Endothelial cell of umbilical vein (primary cell): ENCODE measurements around the gene QTRT2. TPM values are rescaled to one million over a fixed set of nuclear protein-coding genes. Genes with fewer than 3 reads are reported as not detected.

Source experiments
- BruUV-seq: library from RNA; stranded (reverse); fragments of 400-500 nt; replicated peaks from 2 replicates; lab custom pipeline; 2021; lab: Mats Ljungman, UMichigan
- CTCF ChIA-PET: fragments of 300-600, 350-600 bp; sonication (Branson Sonifier 250); formaldehyde crosslinking; loops from one replicate; lab custom pipeline; 2021; ENCODE audit warnings: antibody characterized with exemption, inconsistent platforms; lab: Charles Lee
- POLR2A ChIA-PET: fragments of 300-600, 350-600 bp; sonication (Branson Sonifier 250); formaldehyde crosslinking; loops from one replicate; lab custom pipeline; 2021; ENCODE audit warnings: antibody characterized with exemption, inconsistent platforms; lab: Charles Lee
- DNase-seq: peaks from one replicate; pipeline ENCODE4 v3.0.0-alpha.2; 2011; ENCODE audit warnings: low read depth, low spot score
- FAIRE-seq: peaks from 2 replicates; lab custom pipeline; 2011; peaks lifted over from hg19 to GRCh38; lab: Jason Lieb, UNC
- H2AFZ ChIP-seq: 2 replicates; pipeline ENCODE4 v1.6.0; 2012; ENCODE audit warnings: low read depth, low read length, control low read depth, inconsistent platforms
- H3K27ac ChIP-seq: 2 replicates; pipeline ENCODE4 v1.5.1; 2011; ENCODE audit warnings: low read depth, mild to moderate bottlenecking, control low read depth, low read length, moderate library complexity; ENCODE audit not compliant: insufficient read depth
- H3K27me3 ChIP-seq, 2 experiments: 2 replicates each; pipeline versions ENCODE4 v1.6.0 to v1.6.1; 2011; ENCODE audit warnings: low read length in 2 of 2, mixed read lengths in 1 of 2; ENCODE audit not compliant: control insufficient read depth in 2 of 2, insufficient read depth in 2 of 2
- H3K36me3 ChIP-seq, 2 experiments: 2 replicates in 1 of 2; 3 replicates in 1 of 2; pipeline ENCODE4 v1.5.1; 2011; ENCODE audit warnings: low read length in 2 of 2, mild to moderate bottlenecking in 1 of 2, moderate library complexity in 1 of 2; ENCODE audit not compliant: control insufficient read depth in 2 of 2, insufficient read depth in 2 of 2; ENCODE audit errors: extremely low read depth in 1 of 2
- H3K4me1 ChIP-seq: 3 replicates; pipeline ENCODE4 v1.5.1; 2011; ENCODE audit warnings: mild to moderate bottlenecking, low read length; ENCODE audit not compliant: control insufficient read depth, insufficient read depth; ENCODE audit errors: extremely low read depth
- H3K4me2 ChIP-seq: 2 replicates; pipeline ENCODE4 v1.6.1; 2011; ENCODE audit warnings: low read length, control low read depth, mixed read lengths; ENCODE audit not compliant: insufficient read depth
- H3K4me3 ChIP-seq, 3 experiments: fragments of 200-600 bp in 1 of 3; sonication (generic), shearing (Covaris generic) in 1 of 3; replicated peaks in 1 of 3; 2 replicates each; pipeline ENCODE4 v1.5.1; 2011 to 2016; ENCODE audit warnings: control low read depth in 3 of 3, low read length in 3 of 3, mild to moderate bottlenecking in 2 of 3, inconsistent platforms in 1 of 3, low read depth in 1 of 3, moderate library complexity in 1 of 3; ENCODE audit not compliant: insufficient read depth in 1 of 3
- H3K79me2 ChIP-seq: 2 replicates; pipeline ENCODE4 v1.6.0; 2012; ENCODE audit warnings: low read length, inconsistent platforms; ENCODE audit not compliant: control insufficient read depth, insufficient read depth
- H3K9ac ChIP-seq: replicated peaks from 2 replicates; pipeline ENCODE3; 2011; ENCODE audit warnings: low read length, control low read depth; ENCODE audit not compliant: insufficient read depth; ENCODE audit errors: extremely low read depth
- H3K9me1 ChIP-seq: replicated peaks from 3 replicates; pipeline ENCODE4 v1.6.0; 2011; ENCODE audit warnings: mild to moderate bottlenecking, low read length; ENCODE audit not compliant: control insufficient read depth, insufficient read depth; ENCODE audit errors: extremely low read depth
- H3K9me3 ChIP-seq: replicated peaks from 2 replicates; pipeline ENCODE4 v1.5.1; 2012; ENCODE audit warnings: low read length, inconsistent platforms; ENCODE audit not compliant: control insufficient read depth, insufficient read depth
- H4K20me1 ChIP-seq: replicated peaks from 2 replicates; pipeline ENCODE3; 2011; ENCODE audit warnings: mild to moderate bottlenecking, low read length; ENCODE audit not compliant: control insufficient read depth, insufficient read depth; ENCODE audit errors: extremely low read depth
- CTCF ChIP-seq, 2 donors: IDR thresholded peaks; 1 replicate in 1 of 2; 2 replicates in 1 of 2; pipeline ENCODE4 v1.5.1; 2011; ENCODE audit warnings: low read length in 2 of 2, mild to moderate bottlenecking in 2 of 2, moderate library complexity in 2 of 2, control low read depth in 1 of 2, inconsistent platforms in 1 of 2, low read depth in 1 of 2; ENCODE audit not compliant: insufficient read depth in 1 of 2; ENCODE audit errors: extremely low read depth in 1 of 2
- EZH2 ChIP-seq: IDR thresholded peaks from 2 replicates; pipeline ENCODE4 v1.6.1; 2012; ENCODE audit warnings: borderline replicate concordance, low read depth, mild to moderate bottlenecking, moderate library complexity, low read length, inconsistent platforms; ENCODE audit not compliant: severe bottlenecking
- FOS ChIP-seq: IDR thresholded peaks from 2 replicates; pipeline ENCODE4 v1.6.1; 2011; ENCODE audit warnings: mild to moderate bottlenecking, low read length, moderate library complexity, borderline replicate concordance; ENCODE audit not compliant: insufficient read depth
- GATA2 ChIP-seq: IDR thresholded peaks from 2 replicates; pipeline ENCODE4 v1.7.0; 2011; ENCODE audit warnings: low read depth, mild to moderate bottlenecking, moderate library complexity, mixed read lengths, low read length; ENCODE audit not compliant: insufficient read length, insufficient read depth
- JUN ChIP-seq: IDR thresholded peaks from 2 replicates; pipeline ENCODE4 v1.6.1; 2011; ENCODE audit warnings: borderline replicate concordance, low read depth; ENCODE audit not compliant: insufficient read length, insufficient read depth
- MYC ChIP-seq: IDR thresholded peaks from one replicate; pipeline ENCODE4 v1.6.1; 2011; ENCODE audit warnings: mild to moderate bottlenecking, low read depth, low read length
- POLR2A ChIP-seq: IDR thresholded peaks from 2 replicates; pipeline ENCODE4 v1.6.1; 2012; ENCODE audit warnings: low read depth, mild to moderate bottlenecking, control low read depth, low read length
- POLR2AphosphoS5 ChIP-seq: IDR thresholded peaks from 2 replicates; pipeline ENCODE4 v1.6.1; 2012; ENCODE audit warnings: low read depth, mild to moderate bottlenecking, control low read depth, low read length, moderate library complexity; ENCODE audit not compliant: insufficient read depth
- dilution Hi-C: fragments of 300-500 bp; cut with MboI; formaldehyde crosslinking; loops from one replicate; pipeline ENCODE4 v1.15.0; 2019; ENCODE audit warnings: low sequenced_read_pairs; ENCODE audit not compliant: extremely low pct_ligation_motif_present
- intact Hi-C: fragments of 100-400 bp; cut with micrococcal nuclease; formaldehyde crosslinking; loops from one replicate; pipeline ENCODE4 v1.10.0; 2022
- polyA plus RNA-seq, 4 experiments: library from polyadenylated mRNA; depleted of rRNA in 3 of 4; stranded (reverse) in 3 of 4; unstranded in 1 of 4; fragments of >200 nt; gene quantifications; 2 replicates each; pipeline versions ENCODE4 v1.2.1 to v1.2.3, GENCODE V29; 2011 to 2012; ENCODE audit warnings: missing spikeins in 1 of 4
- total RNA-seq: library from RNA; stranded (reverse); gene quantifications from 2 replicates; pipeline ENCODE4 v1.2.3, GENCODE V29; 2021
- TF ChIP-seq, protein P1 (sequence below): IDR thresholded peaks from 2 replicates; pipeline ENCODE4 v1.6.1; 2011; ENCODE audit not compliant: insufficient read depth, insufficient read length

The QTRT2 gene
- total and polyA plus RNA-seq, 2 donors (not counting 3 experiments of a cell fraction or from before 2014, with no cell fraction given), result 11.0 to 42.8 TPM

DNA sequence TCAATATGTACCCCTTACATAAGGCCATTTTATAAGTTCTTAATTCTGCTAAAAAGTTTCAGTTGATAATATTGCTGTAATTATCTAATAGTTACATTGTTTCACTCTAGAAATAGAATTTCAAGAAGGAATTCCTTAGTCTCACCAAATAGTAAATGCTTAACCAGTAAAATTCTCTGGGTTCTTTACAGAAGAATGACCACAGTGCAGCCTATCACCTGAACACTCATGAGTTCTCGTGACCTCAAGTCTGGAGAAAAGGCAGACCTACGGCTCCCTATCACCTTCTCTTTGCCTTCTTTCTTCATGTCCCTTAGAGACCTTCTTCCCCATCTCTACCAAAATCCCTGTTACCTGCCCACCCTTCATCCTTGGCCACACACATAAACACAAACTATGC lies 31.1 kb upstream of the QTRT2 start:
- Histone ChIP-seq H3K9me3 (no peaks in the 10 kb centered on the region), H4K20me1 (no peaks in the 10 kb centered on the region), H3K27me3 (no peaks in the 10 kb centered on the region), H3K79me2 (no peaks in the 10 kb centered on the region), H3K27ac (no peak overlapping the region), H3K4me3 (no peak overlapping the region), H3K9me1 (no peaks in the 10 kb centered on the region), H2AFZ (no peak overlapping the region), H3K36me3 (no peaks in the 10 kb centered on the region), H3K4me2 (no peak overlapping the region), H3K9ac (no peak overlapping the region), H3K4me1 (no peaks in the 10 kb centered on the region)
- no TSS peak for BruUV-seq
- intact Hi-C loops, result no loop called here
- ChIA-PET POLR2A (no interaction called here), CTCF (no interaction called here)
- FAIRE-seq (no peak), DNase-seq (no peak)
- TF ChIP-seq FOS (no peak), POLR2AphosphoS5 (no peak), JUN (no peak), EZH2 (no peak), MYC (no peak), GATA2 (no peak), CTCF (IDR thresholded peaks at IDR 0.05; ENCODE audit: extremely low read depth in 1 of 2, insufficient read depth in 1 of 2, low read depth in 1 of 2, low read length in 2 of 2) (no peak), POLR2A (no peak)
- TF ChIP-seq, protein P1, sequence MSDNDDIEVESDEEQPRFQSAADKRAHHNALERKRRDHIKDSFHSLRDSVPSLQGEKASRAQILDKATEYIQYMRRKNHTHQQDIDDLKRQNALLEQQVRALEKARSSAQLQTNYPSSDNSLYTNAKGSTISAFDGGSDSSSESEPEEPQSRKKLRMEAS, result no peak
- dilution Hi-C loops, result no loop called here
